GM19455 (cell line): ENCODE measurements around the gene FMNL1.

Experiments
- ATAC-seq: cut with Tn5 transposase; IDR thresholded peaks from one replicate; pipeline ENCODE4 v1.9.1; 2021; ENCODE audit not compliant: unreplicated experiment

Gene FMNL1

DNA sequence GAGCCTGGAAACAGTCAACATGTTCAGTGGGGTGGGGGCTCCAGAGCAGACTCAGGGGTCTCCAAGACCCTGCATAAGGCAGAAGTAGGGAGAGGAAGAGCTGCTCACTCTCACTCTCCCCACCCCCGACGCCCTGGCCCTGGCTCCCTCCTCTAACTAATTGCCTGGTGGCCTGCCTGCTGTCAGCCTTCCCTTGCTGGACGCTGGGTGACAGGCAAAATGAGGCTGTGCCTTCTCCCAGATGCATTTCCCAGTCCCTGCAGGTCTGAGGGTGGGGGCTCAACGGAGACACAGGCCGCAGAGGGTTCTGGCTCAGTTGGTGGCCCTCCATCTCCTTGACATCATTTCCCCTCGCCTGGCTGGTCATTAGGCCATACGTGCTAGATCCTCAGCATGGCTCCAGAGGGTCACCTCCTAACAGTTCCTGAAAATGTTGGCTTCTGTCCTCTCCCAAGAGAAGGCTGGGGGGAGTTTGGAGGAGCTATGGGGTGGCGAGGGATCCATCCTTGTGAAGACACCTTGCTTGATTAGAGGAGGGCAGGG is 1.4 kb downstream of the FMNL1 start:
- ATAC-seq = no peak

DNA sequence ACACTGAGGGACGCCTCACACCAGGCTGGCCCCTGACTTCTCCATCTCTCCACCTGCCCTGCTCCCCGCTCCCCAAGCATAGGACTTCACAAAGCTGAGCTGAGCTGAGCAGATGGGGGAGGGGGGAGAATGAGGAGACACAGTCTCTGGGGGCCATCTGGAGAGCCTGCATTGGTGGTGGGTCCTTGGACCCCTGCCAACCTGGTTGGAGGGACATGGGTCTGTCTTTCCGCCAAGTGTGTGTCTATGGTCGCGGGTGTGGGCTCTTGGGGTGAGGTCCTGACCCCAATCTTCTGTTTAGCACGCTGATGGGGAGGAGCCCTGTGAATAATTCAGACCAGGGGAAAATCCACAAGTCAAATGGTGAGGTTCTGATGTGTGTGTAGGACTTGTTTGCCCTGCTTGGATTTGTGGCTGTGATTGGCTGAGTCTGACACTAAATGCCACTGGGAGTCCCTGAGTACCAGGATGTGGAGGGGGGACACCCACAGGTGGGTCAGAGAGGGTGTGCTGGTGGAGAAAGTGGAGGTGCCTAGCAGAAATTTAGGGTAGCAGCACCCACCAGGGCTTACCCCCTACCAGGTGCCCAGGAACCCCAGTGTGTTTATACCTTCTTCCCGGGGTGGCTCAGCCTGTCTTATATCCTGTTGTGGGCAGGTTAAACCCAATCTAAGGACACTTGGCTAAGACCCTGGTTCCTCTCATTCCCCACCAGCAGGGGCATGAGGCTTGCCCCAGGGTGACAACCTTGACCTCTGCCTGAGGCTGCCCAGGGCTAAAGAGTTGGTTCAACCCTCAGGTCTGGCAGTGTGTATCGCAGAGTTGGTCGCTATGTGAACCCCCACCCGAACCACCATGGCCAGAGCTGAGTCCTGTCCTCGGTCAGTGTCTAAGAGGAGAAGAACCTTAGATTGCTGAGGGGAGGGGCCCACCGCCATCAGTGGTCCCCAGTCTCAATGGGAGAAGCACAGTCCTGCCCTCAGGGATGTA is 2.1 kb downstream of the FMNL1 start:
- no peak for ATAC-seq

DNA sequence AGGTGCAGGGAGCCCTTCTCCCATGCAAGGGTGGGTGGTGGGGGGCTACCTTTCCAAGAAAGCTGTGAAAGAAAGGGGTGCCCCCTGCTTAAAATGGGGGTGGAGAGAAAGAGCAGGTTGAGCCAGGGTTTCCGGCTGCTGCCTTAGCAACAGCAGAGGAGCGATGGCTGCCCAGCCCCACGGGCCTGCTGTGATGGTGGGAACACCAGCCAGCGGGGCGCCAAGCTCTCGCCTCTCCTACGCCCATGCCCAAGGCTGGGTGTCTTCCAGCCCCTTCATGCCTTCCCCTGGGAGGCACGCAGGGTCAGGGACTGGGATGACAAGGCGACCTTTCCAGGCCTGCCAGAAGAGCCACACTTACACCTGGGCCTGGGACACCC is 3.0 kb downstream of the FMNL1 start:
- ATAC-seq = no peak

DNA sequence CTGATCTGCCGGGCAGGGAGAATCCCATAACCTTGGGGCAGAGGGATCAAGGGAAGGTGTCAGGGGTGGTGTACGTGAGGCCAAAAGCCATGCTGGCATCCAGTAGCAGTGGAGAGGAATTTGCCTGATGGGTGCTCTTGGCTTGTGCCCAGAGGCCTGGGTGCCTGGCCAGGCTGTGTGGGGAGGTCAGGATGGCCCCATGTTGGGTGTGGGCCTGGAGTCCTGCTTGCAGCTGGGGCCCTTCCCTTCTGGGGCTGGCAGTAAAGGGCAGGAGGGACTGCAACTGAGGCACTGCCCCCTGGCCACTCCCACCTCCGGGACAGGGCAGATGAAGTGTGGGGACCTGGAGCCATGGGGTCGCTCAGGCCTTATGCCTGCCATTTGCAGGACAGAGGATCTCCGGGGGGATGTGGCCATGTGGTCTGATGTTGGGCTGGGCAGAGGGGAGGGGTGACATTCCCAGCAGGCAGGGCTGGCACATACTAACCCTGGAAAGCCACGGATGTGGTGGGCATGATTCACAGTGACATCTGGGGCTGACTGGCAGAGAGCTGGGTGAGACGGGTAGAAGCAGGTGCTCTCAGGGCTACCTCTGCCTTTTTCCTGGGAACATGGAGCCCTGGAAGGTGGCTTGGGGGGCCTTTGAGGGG is 3.5 kb downstream of the FMNL1 start:
- no peak for ATAC-seq

DNA sequence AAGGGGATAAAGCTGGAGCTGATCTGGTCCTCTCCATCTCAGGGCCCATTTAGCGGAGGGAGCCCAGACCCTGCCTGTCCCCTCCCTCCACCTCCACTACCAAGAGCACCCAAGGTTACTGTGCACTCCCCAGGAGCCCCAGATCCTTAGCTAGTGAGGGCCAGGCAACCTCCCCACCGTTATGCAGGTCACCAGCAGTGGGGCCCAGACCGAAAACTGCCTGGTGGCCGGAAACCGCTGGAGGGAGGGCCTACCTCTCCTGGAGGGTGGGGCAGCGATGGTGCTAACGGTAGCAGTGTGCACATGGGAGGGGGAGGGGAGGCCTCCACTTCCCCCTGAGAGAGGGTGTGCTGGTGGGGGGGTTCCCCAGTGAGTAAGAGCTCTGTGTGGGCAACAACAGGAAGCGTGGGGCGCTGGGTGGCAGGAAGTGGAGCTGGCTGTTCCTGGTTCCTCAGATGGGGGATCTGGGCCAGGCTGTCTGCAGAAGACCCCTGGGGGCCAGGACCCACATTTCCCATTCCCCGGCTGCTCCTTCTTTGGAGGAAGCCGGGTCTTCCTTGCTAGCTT is 4.4 kb downstream of the FMNL1 start:
- ATAC-seq = no peak

DNA sequence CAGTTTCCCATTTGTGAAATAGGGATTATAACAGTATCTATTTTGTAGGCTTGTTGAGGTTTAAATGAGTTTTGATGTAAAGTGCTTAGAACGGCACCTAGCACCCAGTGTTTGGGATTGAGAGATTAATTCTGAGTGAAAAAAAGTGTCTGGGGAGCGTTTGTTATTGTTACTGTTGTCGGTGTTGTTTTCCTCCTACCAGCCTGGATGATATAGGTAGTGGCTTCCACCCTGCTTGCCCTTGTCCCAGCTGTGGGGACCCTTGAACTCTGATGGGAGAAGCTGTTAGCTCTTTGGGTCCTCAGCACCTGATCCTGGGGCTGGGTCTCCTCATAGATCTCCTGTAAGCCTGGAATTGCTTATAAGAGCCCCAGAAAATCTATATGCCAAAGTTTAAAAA is 4.9 kb downstream of the FMNL1 start:
- no peak for ATAC-seq

DNA sequence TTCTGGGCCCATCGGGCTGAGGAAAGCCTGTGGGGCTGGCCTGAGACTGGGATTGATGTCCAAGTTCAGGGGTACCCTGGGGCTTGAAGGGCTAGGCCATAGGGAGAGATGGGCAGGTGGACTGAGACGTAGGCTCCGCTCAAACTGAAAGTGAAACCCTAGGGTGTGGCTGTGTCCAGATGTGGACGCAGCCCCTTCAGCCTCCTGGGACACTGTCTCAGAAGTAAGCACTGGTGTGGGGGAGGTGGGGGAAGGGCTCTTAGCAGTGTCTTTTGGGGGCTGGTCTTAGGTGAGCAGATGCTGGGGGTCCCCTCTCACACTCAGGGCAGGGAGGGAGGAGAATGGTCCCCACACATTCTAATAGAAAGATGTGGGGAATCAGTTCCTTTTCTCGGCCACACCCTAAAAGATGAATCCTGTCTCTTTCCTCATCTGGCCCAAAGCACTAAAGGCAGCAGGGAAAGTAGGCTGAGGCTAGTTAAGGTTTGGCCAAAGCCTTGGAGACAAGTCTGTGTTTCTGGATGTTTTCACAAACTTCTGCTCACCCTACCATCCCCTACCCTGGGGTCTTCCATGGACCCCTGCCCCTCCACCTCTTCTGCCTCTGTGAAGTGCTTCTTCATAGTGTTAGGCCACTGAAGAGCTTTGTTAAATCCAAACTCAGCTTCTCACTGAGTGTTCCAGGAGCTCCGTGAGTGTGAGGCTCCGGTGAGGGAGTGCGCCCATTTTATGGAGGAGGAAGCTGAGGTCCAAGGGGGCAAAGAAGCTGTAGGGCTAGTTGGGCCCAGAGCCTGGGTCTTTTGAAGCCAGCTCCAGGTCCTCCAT is 5.6 kb downstream of the FMNL1 start:
- ATAC-seq = no peak

DNA sequence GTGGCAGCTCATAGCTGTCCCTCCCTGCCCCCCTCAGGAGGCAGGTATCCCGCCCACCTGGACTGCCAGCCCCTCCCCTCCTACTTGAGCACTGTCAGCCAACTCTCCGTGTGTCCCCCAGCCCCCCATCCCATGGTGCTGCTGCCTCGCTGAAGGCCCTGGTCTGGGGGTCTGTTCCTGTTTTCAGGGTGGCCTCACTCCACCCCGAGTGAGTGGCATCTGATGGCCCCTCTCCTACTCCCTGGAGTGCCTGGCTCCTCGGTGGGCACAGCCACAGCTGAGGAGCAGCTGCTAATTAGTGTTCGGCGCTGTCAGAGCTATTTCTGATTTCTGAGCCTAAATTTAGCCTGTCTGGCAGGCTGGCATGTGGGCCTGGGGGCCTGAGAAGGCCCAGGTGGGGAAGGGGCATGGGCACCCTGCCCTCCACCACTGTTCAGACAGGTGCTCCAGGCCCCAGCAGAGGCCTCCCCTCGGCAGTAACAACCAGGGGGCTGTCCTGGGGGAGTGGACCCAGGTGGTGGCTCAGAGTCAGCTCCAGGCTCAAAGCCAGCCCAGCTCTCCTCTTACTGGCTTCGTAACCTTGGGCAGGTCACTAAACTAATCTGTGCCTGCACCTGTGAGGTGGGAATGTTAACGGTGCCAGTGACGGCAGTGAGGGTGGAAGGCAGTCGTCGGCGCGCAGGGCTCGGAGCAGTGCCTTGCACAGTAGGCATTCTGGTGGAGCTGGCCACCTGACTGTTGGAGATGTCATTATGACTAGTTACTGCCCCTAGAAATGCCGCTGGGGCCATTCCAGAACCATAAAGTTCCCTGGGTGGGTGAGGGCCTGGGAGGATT is 6.5 kb downstream of the FMNL1 start:
- ATAC-seq = no peak

DNA sequence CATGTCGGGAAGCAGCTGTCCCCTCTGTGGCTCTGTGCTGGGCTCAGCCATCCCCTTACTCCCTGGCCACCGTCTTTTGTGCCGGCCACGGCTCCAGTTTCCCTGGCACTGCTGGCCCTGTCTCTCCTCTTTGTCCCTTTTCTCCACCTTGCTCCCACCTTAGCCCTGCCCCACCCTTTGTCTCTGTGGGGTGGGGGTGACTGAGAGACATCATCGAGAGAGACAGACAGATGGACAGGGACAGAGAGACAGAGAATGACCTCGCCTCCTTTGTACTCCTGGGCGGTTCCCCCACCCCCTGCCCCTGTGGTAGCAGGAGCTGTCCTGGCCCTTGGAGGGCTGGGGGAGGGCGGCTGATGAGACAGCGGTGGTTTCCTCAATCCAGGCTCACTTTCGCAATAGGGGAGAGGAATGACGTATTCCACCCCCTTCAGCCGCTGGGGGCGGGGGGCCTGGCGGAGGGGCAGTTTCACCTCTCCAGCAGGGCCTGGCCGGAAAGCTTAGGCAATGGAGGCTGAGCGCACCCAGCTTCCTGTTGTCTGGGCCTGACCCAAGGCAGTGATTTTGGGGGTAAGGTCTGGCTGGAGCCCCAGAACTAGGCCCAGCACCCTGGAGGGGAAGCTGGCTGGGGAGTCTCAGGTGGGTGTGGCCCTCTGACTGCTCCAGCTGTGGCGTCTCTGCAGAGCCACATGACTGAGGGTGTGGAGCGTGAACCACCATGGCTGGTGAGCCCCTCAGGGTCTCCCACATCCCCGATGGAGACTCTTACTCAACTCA is 7.3 kb downstream of the FMNL1 start:
- no peak for ATAC-seq

DNA sequence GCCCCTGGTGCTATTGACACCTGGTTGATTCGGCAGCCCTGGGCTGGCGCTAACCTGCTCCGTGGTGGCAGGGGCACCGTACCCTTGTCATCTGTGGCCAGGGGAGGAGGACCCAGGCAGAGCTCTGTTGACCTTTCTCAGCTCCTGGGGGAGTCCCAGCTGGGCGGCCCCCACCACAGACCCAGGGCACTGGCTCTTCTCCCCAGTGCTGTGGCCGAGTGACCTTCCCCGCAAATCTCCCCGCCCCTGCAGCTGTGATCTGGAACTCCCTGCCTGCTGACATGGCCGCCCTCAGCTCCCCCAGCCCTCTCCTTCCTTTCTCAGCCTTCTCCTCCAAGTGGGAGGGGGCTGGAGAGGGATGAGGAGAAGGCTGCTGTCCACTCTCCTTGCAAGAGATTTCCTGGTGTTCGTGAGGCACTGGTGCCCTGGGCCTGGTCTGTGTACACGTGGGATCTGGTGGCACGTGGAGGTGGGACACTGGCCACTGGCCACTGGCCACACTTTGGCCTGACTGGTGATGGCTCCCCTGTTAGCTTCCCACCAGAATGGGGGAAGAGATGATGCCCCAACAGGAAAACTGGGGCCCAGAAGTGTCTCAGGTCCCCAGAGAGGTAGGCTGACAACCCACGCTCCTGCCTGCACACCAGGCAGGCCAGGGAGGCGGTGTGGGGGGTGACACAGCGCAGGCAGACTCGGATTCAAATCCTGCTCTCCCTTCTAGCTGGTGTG is 8.2 kb downstream of the FMNL1 start:
- no peak for ATAC-seq

DNA sequence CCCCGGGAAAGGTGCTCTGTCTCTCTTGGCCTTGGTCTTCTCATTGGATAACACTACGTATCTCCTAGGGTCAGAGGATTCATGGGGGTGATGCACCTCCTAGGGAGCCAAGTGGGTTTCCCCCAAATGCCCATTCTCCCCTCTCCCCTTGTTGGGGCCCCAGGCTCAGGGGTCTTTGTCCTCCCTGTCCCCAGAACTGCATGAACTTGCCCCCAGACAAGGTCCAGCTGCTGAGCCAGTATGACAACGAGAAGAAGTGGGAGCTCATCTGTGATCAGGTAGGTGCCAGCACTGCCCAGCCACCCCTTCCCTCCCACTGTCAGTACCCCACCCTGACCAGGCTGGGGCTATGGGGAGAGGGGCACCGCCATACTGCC is 8.7 kb downstream of the FMNL1 start:
- no peak for ATAC-seq

DNA sequence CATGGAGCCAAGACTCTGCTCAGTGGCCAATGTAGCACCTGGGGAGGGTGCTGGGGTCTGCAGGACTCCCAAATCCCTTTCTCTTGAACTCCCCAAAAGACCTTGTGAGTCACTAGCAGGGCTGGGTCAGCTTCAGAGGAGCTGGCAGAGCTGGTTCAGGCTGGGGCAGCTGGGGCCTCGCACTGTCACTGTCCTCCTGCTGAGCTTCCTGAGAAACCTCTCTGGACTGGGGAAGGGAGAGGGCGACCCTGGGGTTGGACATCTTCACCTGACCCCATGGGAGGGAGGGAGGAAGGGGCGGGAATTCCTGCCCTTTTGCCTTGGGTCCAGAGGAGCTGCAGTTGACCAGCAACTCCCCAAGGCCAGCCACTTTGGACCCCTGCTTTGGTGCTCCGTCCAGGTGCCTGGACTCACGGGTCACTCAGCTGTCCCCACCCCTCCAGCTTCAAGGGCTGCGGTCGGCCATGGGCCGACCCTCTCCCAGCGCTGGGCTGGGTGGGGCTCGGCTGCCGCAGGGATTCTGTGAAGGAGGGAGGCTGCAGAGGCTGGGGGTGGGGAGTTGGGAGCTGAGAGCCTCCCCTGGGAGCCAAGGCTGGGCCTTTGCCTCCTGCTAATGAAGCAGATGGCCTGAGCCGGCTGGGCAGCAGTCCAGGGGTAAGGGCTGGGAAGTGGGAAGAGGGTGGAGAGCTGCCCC is 9.2 kb downstream of the FMNL1 start:
- no peak for ATAC-seq

DNA sequence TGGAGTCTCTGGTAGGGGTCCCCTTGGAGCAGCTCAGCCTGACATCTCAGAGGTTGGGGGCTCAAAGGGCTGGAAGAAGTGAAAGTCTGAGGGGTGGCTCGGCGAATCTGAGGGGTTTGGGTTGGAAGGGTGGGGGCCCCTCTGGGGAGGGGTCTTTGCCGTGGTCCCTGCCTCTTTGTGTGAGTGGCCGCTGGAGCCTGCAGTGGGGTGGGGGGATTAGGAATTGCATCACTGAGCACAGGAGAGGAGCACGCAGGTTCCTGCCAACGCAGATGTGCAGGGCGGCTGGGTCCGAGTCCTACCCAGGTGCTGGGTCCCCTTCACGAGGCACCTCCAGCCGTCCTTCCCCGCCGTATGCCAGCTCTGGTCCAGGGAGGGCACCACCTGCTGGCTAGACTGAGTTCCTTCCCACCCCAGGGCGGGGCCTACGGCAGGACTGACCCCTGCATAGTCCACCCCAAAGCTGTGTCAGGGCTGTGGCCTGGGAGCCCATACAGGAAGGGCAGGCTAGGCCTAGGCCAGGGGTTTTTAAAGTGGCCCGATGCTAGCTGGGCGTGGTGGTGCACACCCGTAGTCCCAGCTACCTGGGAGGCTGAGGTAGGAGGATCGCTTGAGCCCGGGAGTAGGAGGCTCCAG is 9.9 kb downstream of the FMNL1 start:
- ATAC-seq = no peak

DNA sequence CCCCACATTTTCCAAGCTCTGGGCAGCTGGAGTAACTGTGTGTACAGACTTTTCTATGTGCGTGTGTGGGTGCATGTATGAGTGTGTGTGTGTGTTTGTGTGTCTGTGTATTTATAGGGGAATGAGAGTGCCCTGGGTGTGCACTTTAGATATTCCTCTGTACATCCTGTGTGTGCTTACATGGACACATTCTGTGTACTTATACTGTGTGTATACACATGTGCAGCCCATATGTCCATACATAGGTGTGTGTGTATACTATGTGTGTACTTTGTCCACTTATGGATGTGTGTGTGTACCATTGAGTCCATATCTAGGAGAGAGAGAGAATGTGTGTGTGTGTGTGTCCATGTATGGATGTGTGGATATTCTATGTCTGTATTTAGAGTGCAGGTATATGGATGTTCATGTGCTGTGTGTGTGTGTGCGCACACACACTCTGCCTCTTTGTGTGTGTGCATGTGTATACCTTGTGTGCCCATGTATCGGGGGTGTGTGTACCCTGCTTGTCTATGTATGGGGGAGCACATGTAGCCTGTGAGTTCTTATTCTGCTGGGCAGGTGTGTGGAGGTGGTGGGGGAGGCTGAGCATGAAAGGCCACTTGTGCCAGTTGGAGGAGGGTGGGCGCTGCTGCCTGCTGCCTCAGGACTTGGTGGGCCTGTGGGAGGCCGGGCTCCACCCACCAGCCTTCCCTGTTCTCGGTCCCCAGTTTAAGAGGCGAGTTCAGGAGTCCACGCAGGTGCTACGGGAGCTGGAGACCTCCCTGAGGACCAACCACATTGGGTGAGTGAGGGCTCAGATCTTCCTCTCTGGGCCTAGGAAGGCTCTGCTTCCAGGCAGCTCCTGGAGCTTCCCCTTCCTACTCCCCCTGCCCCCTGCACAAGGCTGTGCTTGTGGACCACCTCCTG is 11.1 kb downstream of the FMNL1 start:
- no peak for ATAC-seq

DNA sequence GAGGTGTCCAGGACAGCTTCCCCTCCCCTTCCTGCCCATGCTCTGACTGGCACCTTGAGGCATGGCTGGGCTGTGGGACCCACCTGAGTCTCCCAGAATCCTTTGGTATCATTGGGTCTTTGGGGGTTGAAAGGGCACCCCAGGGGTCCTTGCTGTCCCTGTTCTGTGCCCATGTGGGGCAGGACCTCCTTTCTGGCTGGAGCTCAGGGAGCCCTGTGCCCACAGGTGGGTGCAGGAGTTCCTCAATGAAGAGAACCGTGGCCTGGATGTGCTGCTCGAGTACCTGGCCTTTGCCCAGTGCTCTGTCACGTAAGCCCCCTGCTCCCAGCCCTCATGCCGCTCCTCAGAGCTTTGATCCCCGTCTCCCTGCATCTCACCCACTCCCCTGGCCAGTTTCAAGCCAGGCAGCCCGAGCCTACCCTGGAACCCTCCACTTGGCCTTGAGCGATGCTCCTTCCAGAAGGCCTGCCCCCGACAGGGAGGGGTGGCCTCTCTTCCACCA is 11.8 kb downstream of the FMNL1 start:
- ATAC-seq = no peak

DNA sequence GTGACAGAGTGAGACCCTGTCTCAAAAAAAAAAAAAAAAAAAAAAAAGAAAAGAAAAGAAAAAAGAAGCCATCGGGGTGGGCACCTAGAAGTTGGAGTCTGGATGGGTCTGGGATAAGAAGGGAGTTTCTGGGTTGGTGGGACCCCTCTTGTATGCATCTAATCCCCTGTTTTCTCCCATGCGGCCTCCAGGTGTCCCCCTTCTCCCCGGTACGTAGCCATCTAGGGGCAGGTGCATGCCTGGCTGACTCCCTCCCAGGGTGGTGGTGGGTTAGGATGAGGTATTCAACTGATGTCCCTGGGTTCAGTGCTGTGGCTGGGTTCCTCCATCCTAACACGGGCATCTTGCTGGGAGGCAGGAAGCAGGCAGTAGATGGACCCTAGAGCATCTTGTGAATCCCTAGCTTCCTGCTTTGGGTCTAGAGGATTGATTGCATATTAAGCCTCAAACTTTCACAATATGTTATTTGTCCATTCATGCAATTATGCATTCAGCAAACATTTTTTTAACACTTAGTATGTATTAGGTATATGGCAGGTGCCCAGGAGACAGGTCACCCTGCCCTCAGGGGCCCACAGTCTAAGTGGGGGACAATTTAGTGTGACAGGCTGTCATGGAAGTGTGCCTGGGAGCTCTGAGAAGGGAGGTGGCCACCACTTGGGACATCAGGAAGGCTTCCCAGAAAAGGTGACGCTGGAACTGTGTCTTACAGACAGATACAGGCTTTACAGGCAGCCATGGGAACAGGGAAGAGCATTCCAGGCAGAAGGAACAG is 13.1 kb downstream of the FMNL1 start:
- ATAC-seq = no peak
